WTC11 (cell line): ENCODE results near the gene SMAD6. TPM values are rescaled to one million over a fixed set of nuclear protein-coding genes. Genes with fewer than 3 reads are reported as not detected.

Experiments
- ATAC-seq: fragments of 200-7000 bp; cut with Tn5 transposase; 2 replicates; pipeline ENCODE4 v1.10.0; 2021; ENCODE audit warnings: mild to moderate bottlenecking, moderate library complexity
- CTCF ChIA-PET: fragments of 300-600 bp; sonication (Branson Sonifier 250); formaldehyde crosslinking; loops from one replicate; lab custom pipeline; 2021; ENCODE audit warnings: antibody characterized with exemption; lab: Charles Lee
- POLR2A ChIA-PET: fragments of 350-600 bp; sonication (Branson Sonifier 250); formaldehyde crosslinking; loops from one replicate; lab custom pipeline; 2021; ENCODE audit warnings: antibody characterized with exemption; lab: Charles Lee
- DNase-seq: peaks from one replicate; pipeline ENCODE4 v3.0.0; 2021; ENCODE audit warnings: low spot score
- H3K27ac Mint-ChIP-seq: 2 replicates; pipeline ENCODE4 v1.8.0; 2021; ENCODE audit warnings: mixed read lengths
- H3K27me3 Mint-ChIP-seq: 2 replicates; pipeline ENCODE4 v1.8.0; 2021; ENCODE audit warnings: low read depth, mild to moderate bottlenecking, moderate library complexity, mixed read lengths
- H3K36me3 Mint-ChIP-seq: 2 replicates; pipeline ENCODE4 v1.8.0; 2021; ENCODE audit warnings: mixed read lengths
- H3K4me1 Mint-ChIP-seq: 2 replicates; pipeline ENCODE4 v1.8.0; 2022; ENCODE audit warnings: mixed read lengths
- H3K4me3 Mint-ChIP-seq: 2 replicates; pipeline ENCODE4 v1.8.0; 2021; ENCODE audit warnings: mild to moderate bottlenecking, moderate library complexity, mixed read lengths
- H3K9me3 Mint-ChIP-seq: 2 replicates; pipeline ENCODE4 v1.8.0; 2021; ENCODE audit warnings: mixed read lengths
- ATF1 ChIP-seq: sonication (generic); formaldehyde crosslinking; IDR thresholded peaks from 2 replicates; pipeline ENCODE4 v1.8.1; 2023; ENCODE audit warnings: mild to moderate bottlenecking, moderate library complexity, missing genetic modification reagents
- CREB1 ChIP-seq: sonication (generic); formaldehyde crosslinking; IDR thresholded peaks from 2 replicates; pipeline ENCODE4 v1.8.0; 2023; ENCODE audit warnings: mild to moderate bottlenecking, missing genetic modification reagents
- CREM ChIP-seq: sonication (generic); formaldehyde crosslinking; IDR thresholded peaks from 2 replicates; pipeline ENCODE4 v1.8.1; 2022; ENCODE audit warnings: mild to moderate bottlenecking, missing genetic modification reagents, moderate library complexity
- ESRRA ChIP-seq: sonication (generic); formaldehyde crosslinking; IDR thresholded peaks from 2 replicates; pipeline ENCODE4 v1.8.1; 2022; ENCODE audit warnings: mild to moderate bottlenecking, missing genetic modification reagents, borderline replicate concordance
- ETV6 ChIP-seq: sonication (generic); formaldehyde crosslinking; IDR thresholded peaks from 2 replicates; pipeline ENCODE4 v1.8.1; 2022; ENCODE audit warnings: mild to moderate bottlenecking, missing genetic modification reagents
- GTF2I ChIP-seq: fragments of 250-450 bp; sonication (Bioruptor Pico); conservative IDR thresholded peaks from 2 replicates; pipeline ENCODE4 v1.4.0; 2021; ENCODE audit warnings: mild to moderate bottlenecking
- HMGA2 ChIP-seq: fragments of 250-450 bp; sonication (Bioruptor Pico); IDR thresholded peaks from 2 replicates; pipeline ENCODE4 v1.4.0; 2021; ENCODE audit warnings: mild to moderate bottlenecking, moderate library complexity
- JUN ChIP-seq: sonication (generic); formaldehyde crosslinking; IDR thresholded peaks from 2 replicates; pipeline ENCODE4 v1.8.0; 2023; ENCODE audit warnings: mild to moderate bottlenecking, missing genetic modification reagents
- NFE2L1 ChIP-seq: sonication (generic); formaldehyde crosslinking; IDR thresholded peaks from 2 replicates; pipeline ENCODE4 v1.8.1; 2023; ENCODE audit warnings: missing genetic modification reagents
- SP1 ChIP-seq: sonication (generic); formaldehyde crosslinking; conservative IDR thresholded peaks from 2 replicates; pipeline ENCODE4 v1.8.1; 2022; ENCODE audit warnings: missing genetic modification reagents
- TEAD1 ChIP-seq: sonication (generic); formaldehyde crosslinking; IDR thresholded peaks from 2 replicates; pipeline ENCODE4 v1.8.0; 2022; ENCODE audit warnings: mild to moderate bottlenecking, missing genetic modification reagents
- ZNF138 ChIP-seq: sonication (generic); formaldehyde crosslinking; conservative IDR thresholded peaks from 2 replicates; pipeline ENCODE4 v1.8.1; 2022; ENCODE audit warnings: mild to moderate bottlenecking, moderate library complexity, missing genetic modification reagents
- total RNA-seq: library from RNA; stranded (reverse); gene quantifications from 3 replicates; pipeline ENCODE4 v1.2.3, GENCODE V29; 2021
- TF ChIP-seq, protein P1 (sequence below): fragments of 250-450 bp; sonication (Bioruptor Pico); IDR thresholded peaks from 2 replicates; pipeline ENCODE4 v1.9.0; 2021; ENCODE audit warnings: mild to moderate bottlenecking
- TF ChIP-seq, protein P2 (sequence below): sonication (generic); formaldehyde crosslinking; IDR thresholded peaks from 2 replicates; pipeline ENCODE4 v1.8.1; 2023; ENCODE audit warnings: mild to moderate bottlenecking, missing genetic modification reagents, moderate library complexity
- TF ChIP-seq, protein P3 (sequence below): sonication (generic); formaldehyde crosslinking; conservative IDR thresholded peaks from 2 replicates; pipeline ENCODE4 v1.8.1; 2023; ENCODE audit warnings: mild to moderate bottlenecking, low read depth, missing genetic modification reagents, moderate library complexity
- TF ChIP-seq, protein P4 (sequence below): sonication (generic); formaldehyde crosslinking; IDR thresholded peaks from 2 replicates; pipeline ENCODE4 v1.8.1; 2023; ENCODE audit warnings: mild to moderate bottlenecking, missing genetic modification reagents
- TF ChIP-seq, protein P5 (sequence below): fragments of 250-450 bp; sonication (Bioruptor Pico); conservative IDR thresholded peaks from 2 replicates; pipeline ENCODE4 v1.9.0; 2021; ENCODE audit warnings: mild to moderate bottlenecking

Gene SMAD6
- total RNA-seq, 1 experiment from 2014 or later = 13.9 TPM

DNA sequence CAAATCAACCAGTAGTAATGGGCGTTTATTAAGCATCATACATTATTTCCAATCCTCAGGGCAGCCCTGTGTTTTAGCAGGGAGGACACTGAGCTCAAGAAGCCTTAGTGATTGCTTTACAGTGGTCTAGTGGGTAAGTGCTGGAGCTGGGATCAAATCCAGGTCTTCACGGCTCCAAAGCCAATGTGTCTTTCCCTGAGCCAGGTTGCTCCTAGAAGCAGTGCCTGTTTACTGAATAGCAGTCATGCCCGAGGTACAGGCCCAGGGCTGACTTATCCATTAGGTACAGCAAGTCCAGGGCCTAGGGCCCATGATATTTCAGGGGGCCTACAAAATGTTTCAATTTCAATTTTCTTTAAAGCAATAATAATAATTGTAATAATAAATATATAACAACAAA lies 9.6 kb upstream of the SMAD6 start:
- Mint-ChIP-seq H3K27me3 (no peaks in the 10 kb centered on the region), H3K4me1 (no peaks in the 10 kb centered on the region), H3K9me3 (no peaks in the 10 kb centered on the region), H3K27ac (no peak overlapping the region), H3K4me3 (no peak overlapping the region), H3K36me3 (no peaks in the 10 kb centered on the region)
- ChIA-PET POLR2A (no interaction called here), CTCF (interaction anchor here (1.5 kb wide), 1 partner anchor 74 kb away, joined by 5 read pairs; no protein-coding TSS in a partner anchor)
- TF ChIP-seq, protein P1, sequence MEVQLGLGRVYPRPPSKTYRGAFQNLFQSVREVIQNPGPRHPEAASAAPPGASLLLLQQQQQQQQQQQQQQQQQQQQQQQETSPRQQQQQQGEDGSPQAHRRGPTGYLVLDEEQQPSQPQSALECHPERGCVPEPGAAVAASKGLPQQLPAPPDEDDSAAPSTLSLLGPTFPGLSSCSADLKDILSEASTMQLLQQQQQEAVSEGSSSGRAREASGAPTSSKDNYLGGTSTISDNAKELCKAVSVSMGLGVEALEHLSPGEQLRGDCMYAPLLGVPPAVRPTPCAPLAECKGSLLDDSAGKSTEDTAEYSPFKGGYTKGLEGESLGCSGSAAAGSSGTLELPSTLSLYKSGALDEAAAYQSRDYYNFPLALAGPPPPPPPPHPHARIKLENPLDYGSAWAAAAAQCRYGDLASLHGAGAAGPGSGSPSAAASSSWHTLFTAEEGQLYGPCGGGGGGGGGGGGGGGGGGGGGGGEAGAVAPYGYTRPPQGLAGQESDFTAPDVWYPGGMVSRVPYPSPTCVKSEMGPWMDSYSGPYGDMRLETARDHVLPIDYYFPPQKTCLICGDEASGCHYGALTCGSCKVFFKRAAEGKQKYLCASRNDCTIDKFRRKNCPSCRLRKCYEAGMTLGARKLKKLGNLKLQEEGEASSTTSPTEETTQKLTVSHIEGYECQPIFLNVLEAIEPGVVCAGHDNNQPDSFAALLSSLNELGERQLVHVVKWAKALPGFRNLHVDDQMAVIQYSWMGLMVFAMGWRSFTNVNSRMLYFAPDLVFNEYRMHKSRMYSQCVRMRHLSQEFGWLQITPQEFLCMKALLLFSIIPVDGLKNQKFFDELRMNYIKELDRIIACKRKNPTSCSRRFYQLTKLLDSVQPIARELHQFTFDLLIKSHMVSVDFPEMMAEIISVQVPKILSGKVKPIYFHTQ = no peak
- TF ChIP-seq HMGA2 = no peak
- no peak for TF ChIP-seq NFE2L1
- TF ChIP-seq, protein P2, sequence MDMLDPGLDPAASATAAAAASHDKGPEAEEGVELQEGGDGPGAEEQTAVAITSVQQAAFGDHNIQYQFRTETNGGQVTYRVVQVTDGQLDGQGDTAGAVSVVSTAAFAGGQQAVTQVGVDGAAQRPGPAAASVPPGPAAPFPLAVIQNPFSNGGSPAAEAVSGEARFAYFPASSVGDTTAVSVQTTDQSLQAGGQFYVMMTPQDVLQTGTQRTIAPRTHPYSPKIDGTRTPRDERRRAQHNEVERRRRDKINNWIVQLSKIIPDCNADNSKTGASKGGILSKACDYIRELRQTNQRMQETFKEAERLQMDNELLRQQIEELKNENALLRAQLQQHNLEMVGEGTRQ (CRISPR knock-in tag) = no peak
- no peak for TF ChIP-seq ATF1 (CRISPR knock-in tag)
- TF ChIP-seq, protein P3, sequence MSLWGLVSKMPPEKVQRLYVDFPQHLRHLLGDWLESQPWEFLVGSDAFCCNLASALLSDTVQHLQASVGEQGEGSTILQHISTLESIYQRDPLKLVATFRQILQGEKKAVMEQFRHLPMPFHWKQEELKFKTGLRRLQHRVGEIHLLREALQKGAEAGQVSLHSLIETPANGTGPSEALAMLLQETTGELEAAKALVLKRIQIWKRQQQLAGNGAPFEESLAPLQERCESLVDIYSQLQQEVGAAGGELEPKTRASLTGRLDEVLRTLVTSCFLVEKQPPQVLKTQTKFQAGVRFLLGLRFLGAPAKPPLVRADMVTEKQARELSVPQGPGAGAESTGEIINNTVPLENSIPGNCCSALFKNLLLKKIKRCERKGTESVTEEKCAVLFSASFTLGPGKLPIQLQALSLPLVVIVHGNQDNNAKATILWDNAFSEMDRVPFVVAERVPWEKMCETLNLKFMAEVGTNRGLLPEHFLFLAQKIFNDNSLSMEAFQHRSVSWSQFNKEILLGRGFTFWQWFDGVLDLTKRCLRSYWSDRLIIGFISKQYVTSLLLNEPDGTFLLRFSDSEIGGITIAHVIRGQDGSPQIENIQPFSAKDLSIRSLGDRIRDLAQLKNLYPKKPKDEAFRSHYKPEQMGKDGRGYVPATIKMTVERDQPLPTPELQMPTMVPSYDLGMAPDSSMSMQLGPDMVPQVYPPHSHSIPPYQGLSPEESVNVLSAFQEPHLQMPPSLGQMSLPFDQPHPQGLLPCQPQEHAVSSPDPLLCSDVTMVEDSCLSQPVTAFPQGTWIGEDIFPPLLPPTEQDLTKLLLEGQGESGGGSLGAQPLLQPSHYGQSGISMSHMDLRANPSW (CRISPR knock-in tag) = no peak
- TF ChIP-seq TEAD1 = no peak
- TF ChIP-seq CREB1 (CRISPR knock-in tag) = no peak
- TF ChIP-seq, protein P4, sequence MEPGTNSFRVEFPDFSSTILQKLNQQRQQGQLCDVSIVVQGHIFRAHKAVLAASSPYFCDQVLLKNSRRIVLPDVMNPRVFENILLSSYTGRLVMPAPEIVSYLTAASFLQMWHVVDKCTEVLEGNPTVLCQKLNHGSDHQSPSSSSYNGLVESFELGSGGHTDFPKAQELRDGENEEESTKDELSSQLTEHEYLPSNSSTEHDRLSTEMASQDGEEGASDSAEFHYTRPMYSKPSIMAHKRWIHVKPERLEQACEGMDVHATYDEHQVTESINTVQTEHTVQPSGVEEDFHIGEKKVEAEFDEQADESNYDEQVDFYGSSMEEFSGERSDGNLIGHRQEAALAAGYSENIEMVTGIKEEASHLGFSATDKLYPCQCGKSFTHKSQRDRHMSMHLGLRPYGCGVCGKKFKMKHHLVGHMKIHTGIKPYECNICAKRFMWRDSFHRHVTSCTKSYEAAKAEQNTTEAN (CRISPR knock-in tag) = no peak
- TF ChIP-seq ZNF138 (CRISPR knock-in tag) = no peak
- TF ChIP-seq ESRRA (CRISPR knock-in tag) = no peak
- TF ChIP-seq SP1 = no peak
- no peak for TF ChIP-seq GTF2I (CRISPR knock-in tag)
- TF ChIP-seq CREM (CRISPR knock-in tag) = no peak
- TF ChIP-seq, protein P5, sequence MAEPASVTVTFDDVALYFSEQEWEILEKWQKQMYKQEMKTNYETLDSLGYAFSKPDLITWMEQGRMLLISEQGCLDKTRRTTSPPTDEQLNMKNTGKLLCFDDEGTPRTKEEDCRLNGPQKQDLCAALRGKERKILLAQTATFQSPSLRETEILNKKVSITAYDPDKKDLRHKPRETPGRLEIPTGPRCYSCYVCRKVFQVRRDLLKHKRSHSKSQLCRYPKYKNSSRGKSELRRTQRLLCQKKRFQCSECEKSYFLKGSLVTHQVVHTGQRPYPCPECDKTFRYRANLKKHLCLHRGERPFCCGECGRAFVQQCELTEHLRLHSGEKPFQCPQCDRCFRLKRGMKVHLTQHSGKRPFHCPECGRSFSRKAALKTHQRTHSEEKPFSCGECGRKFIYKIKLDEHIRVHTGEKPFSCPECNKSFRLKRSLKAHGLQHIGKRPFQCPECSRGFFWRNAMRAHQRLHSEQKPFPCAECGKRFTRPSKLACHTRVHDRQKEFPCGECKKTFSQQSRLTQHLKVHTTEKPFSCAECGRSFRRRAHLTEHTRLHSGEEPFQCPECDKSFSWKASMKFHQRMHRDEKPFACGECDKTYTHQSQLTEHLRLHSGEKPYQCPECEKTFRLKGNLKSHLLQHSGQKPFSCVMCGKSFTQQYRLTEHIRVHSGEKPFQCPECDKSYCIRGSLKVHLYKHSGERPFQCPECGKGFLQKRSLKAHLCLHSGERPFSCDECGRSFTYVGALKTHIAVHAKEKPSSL (CRISPR knock-in tag) = no peak
- no peak for TF ChIP-seq JUN (CRISPR knock-in tag)
- no peak for TF ChIP-seq ETV6 (CRISPR knock-in tag)
- no peak for ATAC-seq
- no peak for DNase-seq
